Hepatocyte (in vitro differentiated cells): ENCODE data around the gene CLEC16A.

Experiments
- CTCF ChIP-seq: fragments of 200-600 bp; sonication (generic); IDR thresholded peaks from 2 replicates; pipeline ENCODE4 v1.5.1; 2016; ENCODE audit warnings: antibody characterized with exemption, mild to moderate bottlenecking; ENCODE audit not compliant: poor library complexity
- EZH2phosphoT487 ChIP-seq: fragments of 200-600 bp; sonication (generic); IDR thresholded peaks from one replicate; pipeline ENCODE4 v1.6.1; 2018; ENCODE audit warnings: antibody characterized with exemption, mild to moderate bottlenecking, low read depth, moderate library complexity; ENCODE audit not compliant: unreplicated experiment, severe bottlenecking

DNA sequence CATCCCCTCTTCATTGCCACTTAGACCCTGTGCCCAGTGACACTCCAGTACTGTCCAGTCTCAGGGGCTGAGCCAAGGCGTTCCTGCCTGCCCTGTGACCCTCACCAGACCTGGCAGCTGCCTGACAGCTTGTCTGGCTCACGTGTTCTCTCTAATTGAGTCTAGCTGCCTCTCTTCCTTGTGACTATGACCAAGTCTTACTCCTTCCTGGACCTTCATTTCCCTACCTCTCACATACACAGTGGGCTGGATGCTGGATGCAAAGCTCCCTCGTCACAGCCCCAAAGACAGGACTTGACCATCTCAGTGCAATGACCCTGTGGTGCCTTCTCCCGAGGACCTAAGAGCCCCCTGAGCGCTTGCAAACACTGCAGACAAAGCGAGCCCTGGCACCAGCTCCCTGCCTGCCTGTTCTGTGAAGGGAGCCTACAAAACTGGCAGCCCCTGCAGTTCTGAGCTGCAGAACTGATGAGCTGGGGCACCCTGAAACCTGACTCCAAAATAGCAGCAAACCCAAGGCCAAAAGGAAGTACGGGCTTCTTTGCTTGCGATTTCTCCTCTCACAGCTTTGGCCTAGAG lies 3.8 kb upstream of the CLEC16A start:
- TF ChIP-seq CTCF (no peak), EZH2phosphoT487 (no peak)
